Cardiac fibroblast (primary cell): Measurements from ENCODE around the gene MIXL1.

Experiments used
- DNase-seq, 2 donors: peaks; one replicate each; pipeline versions ENCODE4 v3.0.0 to v3.0.0-alpha.2; 2010; ENCODE audit warnings: low read depth in 2 of 2
- H3K4me3 ChIP-seq, 2 donors: replicated peaks in 1 of 2; 1 replicate in 1 of 2; 2 replicates in 1 of 2; pipeline ENCODE4 v1.5.1; 2011; ENCODE audit warnings: low read depth in 2 of 2, low read length in 2 of 2, mild to moderate bottlenecking in 2 of 2, moderate library complexity in 1 of 2
- TF ChIP-seq, protein P1 (sequence below): IDR thresholded peaks from one replicate; pipeline ENCODE4 v1.5.1; 2011; ENCODE audit warnings: low read depth, mild to moderate bottlenecking, low read length, inconsistent platforms

The MIXL1 gene

GRCh38 chr1:226276077-226276682, 52.7 kb downstream of the MIXL1 start:
- TF ChIP-seq, protein P1, sequence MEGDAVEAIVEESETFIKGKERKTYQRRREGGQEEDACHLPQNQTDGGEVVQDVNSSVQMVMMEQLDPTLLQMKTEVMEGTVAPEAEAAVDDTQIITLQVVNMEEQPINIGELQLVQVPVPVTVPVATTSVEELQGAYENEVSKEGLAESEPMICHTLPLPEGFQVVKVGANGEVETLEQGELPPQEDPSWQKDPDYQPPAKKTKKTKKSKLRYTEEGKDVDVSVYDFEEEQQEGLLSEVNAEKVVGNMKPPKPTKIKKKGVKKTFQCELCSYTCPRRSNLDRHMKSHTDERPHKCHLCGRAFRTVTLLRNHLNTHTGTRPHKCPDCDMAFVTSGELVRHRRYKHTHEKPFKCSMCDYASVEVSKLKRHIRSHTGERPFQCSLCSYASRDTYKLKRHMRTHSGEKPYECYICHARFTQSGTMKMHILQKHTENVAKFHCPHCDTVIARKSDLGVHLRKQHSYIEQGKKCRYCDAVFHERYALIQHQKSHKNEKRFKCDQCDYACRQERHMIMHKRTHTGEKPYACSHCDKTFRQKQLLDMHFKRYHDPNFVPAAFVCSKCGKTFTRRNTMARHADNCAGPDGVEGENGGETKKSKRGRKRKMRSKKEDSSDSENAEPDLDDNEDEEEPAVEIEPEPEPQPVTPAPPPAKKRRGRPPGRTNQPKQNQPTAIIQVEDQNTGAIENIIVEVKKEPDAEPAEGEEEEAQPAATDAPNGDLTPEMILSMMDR, result no peak
- no peak for DNase-seq
- no peak overlapping the region for H3K4me3 ChIP-seq
